ENCODE data around the gene DGCR2.

DNA sequence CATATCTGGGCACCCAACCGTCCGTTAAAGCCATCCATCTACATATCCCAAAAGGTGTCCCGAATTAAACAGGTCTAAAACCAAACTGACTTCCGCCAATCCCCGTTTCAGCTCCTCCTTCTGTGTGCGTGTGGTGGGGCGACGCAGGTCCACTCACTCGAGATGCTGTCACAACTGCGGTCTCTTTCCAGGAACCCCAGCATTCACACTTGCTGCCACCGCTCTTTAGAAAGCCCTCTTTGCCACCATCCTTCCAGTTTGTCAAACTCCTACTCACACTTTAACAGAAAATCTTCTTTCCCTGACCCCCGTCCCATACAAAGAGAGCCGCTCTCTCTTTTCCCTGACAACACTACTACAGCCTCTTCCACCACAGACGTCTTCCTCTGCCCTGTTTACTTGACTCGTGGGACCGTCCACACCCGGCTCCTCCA lies 21.8 kb upstream of the DGCR2 start:
- TF ChIP-seq, protein P1, sequence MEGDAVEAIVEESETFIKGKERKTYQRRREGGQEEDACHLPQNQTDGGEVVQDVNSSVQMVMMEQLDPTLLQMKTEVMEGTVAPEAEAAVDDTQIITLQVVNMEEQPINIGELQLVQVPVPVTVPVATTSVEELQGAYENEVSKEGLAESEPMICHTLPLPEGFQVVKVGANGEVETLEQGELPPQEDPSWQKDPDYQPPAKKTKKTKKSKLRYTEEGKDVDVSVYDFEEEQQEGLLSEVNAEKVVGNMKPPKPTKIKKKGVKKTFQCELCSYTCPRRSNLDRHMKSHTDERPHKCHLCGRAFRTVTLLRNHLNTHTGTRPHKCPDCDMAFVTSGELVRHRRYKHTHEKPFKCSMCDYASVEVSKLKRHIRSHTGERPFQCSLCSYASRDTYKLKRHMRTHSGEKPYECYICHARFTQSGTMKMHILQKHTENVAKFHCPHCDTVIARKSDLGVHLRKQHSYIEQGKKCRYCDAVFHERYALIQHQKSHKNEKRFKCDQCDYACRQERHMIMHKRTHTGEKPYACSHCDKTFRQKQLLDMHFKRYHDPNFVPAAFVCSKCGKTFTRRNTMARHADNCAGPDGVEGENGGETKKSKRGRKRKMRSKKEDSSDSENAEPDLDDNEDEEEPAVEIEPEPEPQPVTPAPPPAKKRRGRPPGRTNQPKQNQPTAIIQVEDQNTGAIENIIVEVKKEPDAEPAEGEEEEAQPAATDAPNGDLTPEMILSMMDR (conservative IDR thresholded peaks at IDR 0.05; ENCODE audit: low read depth, low read length) = no peak
- TF ChIP-seq POLR2A (IDR thresholded peaks at IDR 0.05; ENCODE audit: low read depth, low read length) = no peak
- TF ChIP-seq RCOR1 (IDR thresholded peaks at IDR 0.05; ENCODE audit: insufficient replicate concordance, low read length) = no peak
- TF ChIP-seq CEBPB (IDR thresholded peaks at IDR 0.05; ENCODE audit: low read depth, low read length) = no peak
- TF ChIP-seq, protein P2, sequence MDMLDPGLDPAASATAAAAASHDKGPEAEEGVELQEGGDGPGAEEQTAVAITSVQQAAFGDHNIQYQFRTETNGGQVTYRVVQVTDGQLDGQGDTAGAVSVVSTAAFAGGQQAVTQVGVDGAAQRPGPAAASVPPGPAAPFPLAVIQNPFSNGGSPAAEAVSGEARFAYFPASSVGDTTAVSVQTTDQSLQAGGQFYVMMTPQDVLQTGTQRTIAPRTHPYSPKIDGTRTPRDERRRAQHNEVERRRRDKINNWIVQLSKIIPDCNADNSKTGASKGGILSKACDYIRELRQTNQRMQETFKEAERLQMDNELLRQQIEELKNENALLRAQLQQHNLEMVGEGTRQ (IDR thresholded peaks at IDR 0.05; ENCODE audit: low read depth, low read length) = no peak
- no peak for TF ChIP-seq RAD21 (IDR thresholded peaks at IDR 0.05; ENCODE audit: low read length)
- TF ChIP-seq MXI1 (IDR thresholded peaks at IDR 0.05; ENCODE audit: borderline replicate concordance, low read depth, low read length) = no peak
- no peak for TF ChIP-seq CHD1 (IDR thresholded peaks at IDR 0.05; ENCODE audit: low read depth, low read length)
- TF ChIP-seq FOS (IDR thresholded peaks at IDR 0.05; ENCODE audit: low read depth, low read length) = no peak
- TF ChIP-seq MAZ (IDR thresholded peaks at IDR 0.05; ENCODE audit: borderline replicate concordance, low read depth, low read length) = no peak
- TF ChIP-seq BHLHE40 (IDR thresholded peaks at IDR 0.05; ENCODE audit: low read depth, low read length) = no peak
- no peak for TF ChIP-seq MAFK (IDR thresholded peaks at IDR 0.05; ENCODE audit: low read depth, low read length)
- TF ChIP-seq NFE2L2 (IDR thresholded peaks at IDR 0.05; ENCODE audit: low read depth, low read length) = no peak

Measured in IMR-90 (cell line).